ENCODE results near the gene MSMO1. TPM values are rescaled to one million over a fixed set of nuclear protein-coding genes. Genes with fewer than 3 reads are reported as not detected.
"Not testable (repeated sequence)": the region's sequence is repeated elsewhere in the genome, so short reads cannot be mapped to it uniquely, and the experiment has no call there.

Gene MSMO1
- polyA plus RNA-seq, 1 donor from 2014 or later, result 242 TPM

DNA sequence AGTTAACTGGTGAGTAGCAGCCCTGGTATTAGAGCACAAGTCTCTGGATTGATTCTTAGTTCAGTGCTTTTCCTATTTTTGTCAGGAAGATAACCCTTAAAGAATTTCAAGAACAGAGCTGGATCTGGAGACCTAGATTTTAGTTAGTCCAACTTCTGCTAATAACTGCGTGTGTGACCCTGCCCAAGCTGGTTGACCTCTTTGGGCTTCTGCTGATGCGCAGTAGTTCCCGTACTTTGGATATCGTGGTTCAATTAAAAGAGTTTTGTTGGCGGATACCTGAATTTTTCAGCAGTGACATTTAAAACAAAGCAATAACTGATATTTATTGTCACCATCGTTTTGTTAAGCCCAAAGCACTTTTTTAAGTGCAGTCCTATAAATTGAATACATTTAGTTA, 9.3 kb downstream of the MSMO1 start:
- Histone ChIP-seq H3K36me3 (ENCODE audit: insufficient read depth, low read length) (peaks cover 16% of the 10 kb centered on the region), H3F3A (ENCODE audit: insufficient read depth, low read length, poor library complexity, severe bottlenecking) (peaks cover 3% of the 10 kb centered on the region), H3K9ac (ENCODE audit: low read length) (no peak overlapping the region), H3K9me3 (ENCODE audit: low read length) (no peaks in the 10 kb centered on the region), H3K27me3 (ENCODE audit: insufficient read depth, low read depth, low read length) (no peaks in the 10 kb centered on the region), H3K4me3 (ENCODE audit: low read length) (peak overlapping the region; percentile 75), H3K27ac (ENCODE audit: low read length) (no peak overlapping the region), H3K9me2 (ENCODE audit: insufficient read depth, low read length) (no peaks in the 10 kb centered on the region), H4K20me1 (ENCODE audit: insufficient read depth) (peaks cover 12% of the 10 kb centered on the region), H2AFZ (ENCODE audit: low read depth, low read length) (no peak overlapping the region), H3K4me2 (ENCODE audit: low read length) (peak overlapping the region; percentile 20), H3K79me2 (replicated peaks; ENCODE audit: insufficient read depth, low read length) (peaks cover 96% of the 10 kb centered on the region)
- no peak for TF ChIP-seq EP300 (conservative IDR thresholded peaks at IDR 0.05; ENCODE audit: poor library complexity, severe bottlenecking)
- TF ChIP-seq, protein P1, sequence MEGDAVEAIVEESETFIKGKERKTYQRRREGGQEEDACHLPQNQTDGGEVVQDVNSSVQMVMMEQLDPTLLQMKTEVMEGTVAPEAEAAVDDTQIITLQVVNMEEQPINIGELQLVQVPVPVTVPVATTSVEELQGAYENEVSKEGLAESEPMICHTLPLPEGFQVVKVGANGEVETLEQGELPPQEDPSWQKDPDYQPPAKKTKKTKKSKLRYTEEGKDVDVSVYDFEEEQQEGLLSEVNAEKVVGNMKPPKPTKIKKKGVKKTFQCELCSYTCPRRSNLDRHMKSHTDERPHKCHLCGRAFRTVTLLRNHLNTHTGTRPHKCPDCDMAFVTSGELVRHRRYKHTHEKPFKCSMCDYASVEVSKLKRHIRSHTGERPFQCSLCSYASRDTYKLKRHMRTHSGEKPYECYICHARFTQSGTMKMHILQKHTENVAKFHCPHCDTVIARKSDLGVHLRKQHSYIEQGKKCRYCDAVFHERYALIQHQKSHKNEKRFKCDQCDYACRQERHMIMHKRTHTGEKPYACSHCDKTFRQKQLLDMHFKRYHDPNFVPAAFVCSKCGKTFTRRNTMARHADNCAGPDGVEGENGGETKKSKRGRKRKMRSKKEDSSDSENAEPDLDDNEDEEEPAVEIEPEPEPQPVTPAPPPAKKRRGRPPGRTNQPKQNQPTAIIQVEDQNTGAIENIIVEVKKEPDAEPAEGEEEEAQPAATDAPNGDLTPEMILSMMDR (IDR thresholded peaks at IDR 0.05; ENCODE audit: poor library complexity, severe bottlenecking), result no peak

GRCh38 chr4:165342340-165342739, 14.9 kb downstream of the MSMO1 start:
- peaks cover 40% of the 10 kb centered on the region for H3K79me2 ChIP-seq (replicated peaks; ENCODE audit: insufficient read depth, low read length)
- H3K27ac ChIP-seq (ENCODE audit: low read length); H3K4me2 ChIP-seq (ENCODE audit: low read length); H3K4me3 ChIP-seq (ENCODE audit: low read length); H3K9me3 ChIP-seq (ENCODE audit: low read length); H3K9me2 ChIP-seq (ENCODE audit: insufficient read depth, low read length); H2AFZ ChIP-seq (ENCODE audit: low read depth, low read length); H3K27me3 ChIP-seq (ENCODE audit: insufficient read depth, low read depth, low read length); H3K9ac ChIP-seq (ENCODE audit: low read length); H4K20me1 ChIP-seq (ENCODE audit: insufficient read depth); H3F3A ChIP-seq (ENCODE audit: insufficient read depth, low read length, poor library complexity, severe bottlenecking): not testable (repeated sequence)
- peaks cover 16% of the 10 kb centered on the region for H3K36me3 ChIP-seq (ENCODE audit: insufficient read depth, low read length)

DNA sequence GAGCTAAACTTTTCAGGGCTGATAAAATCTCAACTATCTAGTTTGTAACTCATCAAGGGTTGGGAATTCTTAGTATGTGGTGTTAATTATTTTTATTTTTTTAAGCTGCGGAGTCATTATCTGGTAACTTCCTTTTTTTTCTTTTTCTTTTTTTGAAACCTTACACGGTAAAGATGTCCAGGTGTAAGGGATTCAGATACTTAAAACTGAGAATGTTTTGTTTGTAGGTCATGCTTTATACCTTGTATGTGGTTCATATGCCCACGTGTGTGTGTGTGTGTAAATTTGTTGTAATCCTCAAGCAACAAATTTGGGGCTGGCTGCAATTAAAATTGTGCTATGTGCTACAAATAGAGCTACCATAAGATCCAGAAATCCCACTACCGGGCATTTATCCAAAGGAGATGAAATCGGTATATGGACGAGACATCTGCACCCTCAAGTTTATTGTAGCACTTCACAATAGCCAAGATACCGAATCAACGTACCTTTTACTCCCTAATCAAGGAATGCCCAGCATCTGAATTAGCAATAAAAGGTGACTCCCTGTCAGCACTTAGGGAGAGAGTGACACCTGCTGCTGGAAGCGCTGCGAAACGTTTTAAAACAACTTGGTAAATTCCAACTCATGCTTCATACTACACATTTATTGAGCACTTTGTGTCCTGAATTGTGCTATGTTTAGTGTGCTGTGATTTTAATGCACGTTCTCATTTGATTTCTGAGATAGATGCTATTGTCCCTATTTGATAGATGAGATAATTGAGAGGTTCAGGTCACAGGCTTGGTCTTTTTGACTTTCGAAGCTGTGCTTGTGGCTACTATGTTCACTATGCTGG, 16.1 kb downstream of the MSMO1 start:
- Histone ChIP-seq H3K79me2 (replicated peaks; ENCODE audit: insufficient read depth, low read length) (peaks cover 28% of the 10 kb centered on the region), H4K20me1 (ENCODE audit: insufficient read depth) (peaks cover 3% of the 10 kb centered on the region), H3K27ac (ENCODE audit: low read length) (no peak overlapping the region), H3K27me3 (ENCODE audit: insufficient read depth, low read depth, low read length) (no peaks in the 10 kb centered on the region), H3K9ac (ENCODE audit: low read length) (no peak overlapping the region), H3K9me3 (ENCODE audit: low read length) (no peaks in the 10 kb centered on the region), H3K9me2 (ENCODE audit: insufficient read depth, low read length) (no peaks in the 10 kb centered on the region), H3K4me2 (ENCODE audit: low read length) (no peak overlapping the region), H3K36me3 (ENCODE audit: insufficient read depth, low read length) (peaks cover 16% of the 10 kb centered on the region), H2AFZ (ENCODE audit: low read depth, low read length) (no peak overlapping the region), H3F3A (ENCODE audit: insufficient read depth, low read length, poor library complexity, severe bottlenecking) (peaks cover 4% of the 10 kb centered on the region), H3K4me3 (ENCODE audit: low read length) (no peak overlapping the region)
- TF ChIP-seq, protein P2, sequence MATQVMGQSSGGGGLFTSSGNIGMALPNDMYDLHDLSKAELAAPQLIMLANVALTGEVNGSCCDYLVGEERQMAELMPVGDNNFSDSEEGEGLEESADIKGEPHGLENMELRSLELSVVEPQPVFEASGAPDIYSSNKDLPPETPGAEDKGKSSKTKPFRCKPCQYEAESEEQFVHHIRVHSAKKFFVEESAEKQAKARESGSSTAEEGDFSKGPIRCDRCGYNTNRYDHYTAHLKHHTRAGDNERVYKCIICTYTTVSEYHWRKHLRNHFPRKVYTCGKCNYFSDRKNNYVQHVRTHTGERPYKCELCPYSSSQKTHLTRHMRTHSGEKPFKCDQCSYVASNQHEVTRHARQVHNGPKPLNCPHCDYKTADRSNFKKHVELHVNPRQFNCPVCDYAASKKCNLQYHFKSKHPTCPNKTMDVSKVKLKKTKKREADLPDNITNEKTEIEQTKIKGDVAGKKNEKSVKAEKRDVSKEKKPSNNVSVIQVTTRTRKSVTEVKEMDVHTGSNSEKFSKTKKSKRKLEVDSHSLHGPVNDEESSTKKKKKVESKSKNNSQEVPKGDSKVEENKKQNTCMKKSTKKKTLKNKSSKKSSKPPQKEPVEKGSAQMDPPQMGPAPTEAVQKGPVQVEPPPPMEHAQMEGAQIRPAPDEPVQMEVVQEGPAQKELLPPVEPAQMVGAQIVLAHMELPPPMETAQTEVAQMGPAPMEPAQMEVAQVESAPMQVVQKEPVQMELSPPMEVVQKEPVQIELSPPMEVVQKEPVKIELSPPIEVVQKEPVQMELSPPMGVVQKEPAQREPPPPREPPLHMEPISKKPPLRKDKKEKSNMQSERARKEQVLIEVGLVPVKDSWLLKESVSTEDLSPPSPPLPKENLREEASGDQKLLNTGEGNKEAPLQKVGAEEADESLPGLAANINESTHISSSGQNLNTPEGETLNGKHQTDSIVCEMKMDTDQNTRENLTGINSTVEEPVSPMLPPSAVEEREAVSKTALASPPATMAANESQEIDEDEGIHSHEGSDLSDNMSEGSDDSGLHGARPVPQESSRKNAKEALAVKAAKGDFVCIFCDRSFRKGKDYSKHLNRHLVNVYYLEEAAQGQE (IDR thresholded peaks at IDR 0.05; ENCODE audit: borderline replicate concordance), result no peak
- TF ChIP-seq RAD21 (conservative IDR thresholded peaks at IDR 0.05) (peak; percentile 30), SMC3 (conservative IDR thresholded peaks at IDR 0.05; ENCODE audit: poor library complexity) (peak; percentile 24)

All from neural cell (in vitro differentiated cells).